GM19099 (cell line): Measurements from ENCODE around the gene IL1RL1.

Source experiments
- POLR2A ChIP-seq: IDR thresholded peaks from 3 replicates; pipeline ENCODE4 v1.6.1; 2011; ENCODE audit warnings: low read depth; ENCODE audit not compliant: insufficient read length; ENCODE audit errors: extremely low read depth

The IL1RL1 gene

DNA sequence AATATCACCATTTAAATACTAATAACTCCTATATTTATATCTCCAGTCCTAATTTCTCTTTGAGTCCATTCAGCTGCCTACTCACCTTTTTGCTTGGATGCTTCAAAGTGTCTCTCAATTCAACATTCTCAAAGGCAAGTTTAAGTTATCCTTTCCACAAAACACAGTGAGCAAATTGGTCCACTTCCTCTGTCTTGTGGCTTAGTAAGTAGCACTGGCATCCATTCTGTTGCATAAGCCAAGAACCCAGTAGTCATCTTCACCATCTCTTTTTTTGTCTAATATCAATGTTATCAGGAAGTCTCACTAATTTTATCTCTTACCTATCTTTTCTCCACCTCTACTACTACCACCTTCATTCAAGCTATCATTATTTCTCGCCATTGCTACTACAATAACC is 27.4 kb upstream of the IL1RL1 start:
- no peak for TF ChIP-seq POLR2A

DNA sequence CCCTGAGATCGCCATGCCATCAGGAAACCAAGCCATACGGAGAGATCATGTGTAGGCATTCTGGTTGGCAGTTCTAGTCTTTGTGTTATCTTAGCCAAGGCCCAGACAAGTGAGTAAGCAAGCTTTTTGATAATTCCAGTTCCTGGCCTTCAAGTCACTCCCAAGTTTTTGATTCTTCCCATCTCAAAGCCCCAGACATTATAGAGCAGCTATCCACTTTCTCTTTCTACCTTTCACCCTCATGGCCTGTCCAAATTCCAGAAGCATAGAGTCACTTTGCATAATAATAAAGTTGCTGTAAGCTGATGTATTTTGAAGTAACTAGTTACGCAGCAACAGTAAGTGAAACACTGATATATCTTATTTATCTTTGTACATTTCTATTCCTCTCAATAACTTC is 26.8 kb upstream of the IL1RL1 start:
- TF ChIP-seq POLR2A: no peak

DNA sequence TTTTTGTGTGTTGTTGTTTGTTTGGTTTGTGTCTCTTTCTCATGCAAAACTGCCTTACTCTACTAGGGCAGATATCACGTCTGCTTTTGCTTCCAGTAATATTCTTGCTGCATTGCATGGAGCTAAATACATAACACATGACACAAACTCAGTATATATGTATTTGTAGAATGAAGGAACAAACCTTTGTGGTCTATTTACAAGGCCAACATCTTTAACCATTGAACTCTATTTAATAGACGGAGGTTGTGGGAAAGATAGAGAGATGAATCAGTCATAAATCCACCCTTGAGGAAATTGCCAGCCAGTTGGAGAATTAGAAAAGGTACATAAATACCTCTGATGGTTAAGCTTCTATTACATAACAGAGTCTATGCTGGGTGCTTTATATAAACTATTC is 26.0 kb upstream of the IL1RL1 start:
- TF ChIP-seq POLR2A: no peak

DNA sequence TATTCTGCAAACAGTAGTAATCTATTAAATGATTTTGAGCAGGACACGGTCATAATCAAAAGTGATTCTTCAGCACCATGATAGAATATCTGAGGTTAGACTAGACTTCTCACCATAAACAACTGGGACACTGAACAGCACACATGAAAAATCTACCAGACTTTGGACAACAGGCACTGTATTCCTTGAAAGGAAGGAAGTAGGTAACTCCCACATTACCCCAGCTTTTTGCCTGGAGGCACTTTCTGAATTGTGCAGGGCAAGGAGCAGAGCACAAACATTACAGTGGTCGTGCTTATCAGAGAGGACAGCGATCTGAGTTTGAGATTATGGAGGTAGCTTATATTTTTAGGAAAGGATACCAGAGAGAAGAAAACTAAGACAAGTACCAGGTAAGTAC is 25.3 kb upstream of the IL1RL1 start:
- no peak for TF ChIP-seq POLR2A

DNA sequence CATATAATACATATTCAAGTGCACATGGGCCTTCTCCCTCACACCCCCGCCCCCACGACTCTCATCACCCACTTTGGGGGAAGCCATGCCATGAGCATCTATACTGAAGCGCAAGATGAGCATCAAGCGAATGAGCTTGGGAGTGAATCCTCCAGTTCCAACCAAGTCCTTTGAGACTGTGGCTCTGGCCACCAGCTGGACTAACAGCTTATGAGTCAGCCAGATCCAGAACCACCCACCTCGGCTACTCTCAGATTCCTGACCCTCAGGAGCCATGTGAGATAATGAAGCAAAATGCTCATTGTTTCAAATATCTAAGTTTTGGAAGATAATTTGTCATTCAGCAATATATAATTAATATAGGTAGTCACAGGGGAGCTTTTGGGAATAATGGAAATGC is 22.2 kb upstream of the IL1RL1 start:
- no peak for TF ChIP-seq POLR2A

DNA sequence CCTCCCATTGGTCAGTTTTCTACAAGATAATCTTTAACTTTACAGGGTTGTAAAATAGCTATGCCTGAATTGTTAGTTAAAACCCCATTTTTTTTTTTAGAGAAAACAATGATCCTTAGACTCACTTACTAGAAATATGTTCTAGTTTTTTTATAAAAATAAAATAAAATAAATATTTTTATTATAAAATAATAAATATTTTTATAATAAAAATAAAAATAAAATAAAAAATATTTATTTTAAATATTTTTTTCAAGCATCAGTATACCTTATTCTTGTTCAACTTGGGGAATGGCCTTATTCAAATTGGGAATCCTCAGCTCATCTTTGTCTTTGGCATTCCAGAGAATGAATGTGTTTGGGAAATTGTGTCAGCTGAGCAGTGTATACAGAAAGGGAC is 20.8 kb upstream of the IL1RL1 start:
- no peak for TF ChIP-seq POLR2A

DNA sequence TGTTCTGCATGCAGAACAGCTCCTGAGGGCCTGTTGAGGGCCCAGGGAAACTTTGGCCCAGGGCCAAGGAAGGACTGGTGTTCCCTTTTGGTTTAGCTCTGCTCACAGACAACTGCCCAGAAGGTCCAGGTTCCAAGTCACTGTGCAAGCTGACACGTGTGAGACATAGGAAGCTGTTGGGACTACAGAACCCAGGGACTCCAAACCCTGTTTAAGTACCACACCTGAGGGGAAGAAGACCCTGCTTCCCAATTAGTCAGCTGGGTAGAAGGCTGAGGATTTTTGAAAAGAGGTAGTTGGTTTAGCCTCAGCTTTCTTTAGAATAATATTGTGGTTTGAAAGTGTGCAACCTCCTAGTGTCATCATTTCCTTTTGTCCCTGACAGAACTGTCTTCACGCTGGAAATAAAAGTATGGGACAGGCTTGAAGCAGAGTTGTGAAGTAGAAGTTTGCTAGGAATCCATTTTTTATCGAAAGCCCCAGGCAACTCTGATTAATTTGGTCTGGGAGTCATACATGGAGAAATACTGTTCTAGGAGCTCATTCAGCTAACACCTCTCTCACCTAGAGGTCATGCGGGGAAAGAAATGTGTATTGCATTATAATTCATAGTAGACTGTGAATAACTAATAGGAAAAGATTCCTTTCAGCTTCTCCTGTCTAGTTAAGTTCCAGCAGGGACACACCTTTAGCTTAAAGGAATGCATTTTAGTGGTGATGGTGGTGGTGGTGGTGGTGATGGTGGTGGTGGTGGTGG is 19.9 kb upstream of the IL1RL1 start:
- no peak for TF ChIP-seq POLR2A

DNA sequence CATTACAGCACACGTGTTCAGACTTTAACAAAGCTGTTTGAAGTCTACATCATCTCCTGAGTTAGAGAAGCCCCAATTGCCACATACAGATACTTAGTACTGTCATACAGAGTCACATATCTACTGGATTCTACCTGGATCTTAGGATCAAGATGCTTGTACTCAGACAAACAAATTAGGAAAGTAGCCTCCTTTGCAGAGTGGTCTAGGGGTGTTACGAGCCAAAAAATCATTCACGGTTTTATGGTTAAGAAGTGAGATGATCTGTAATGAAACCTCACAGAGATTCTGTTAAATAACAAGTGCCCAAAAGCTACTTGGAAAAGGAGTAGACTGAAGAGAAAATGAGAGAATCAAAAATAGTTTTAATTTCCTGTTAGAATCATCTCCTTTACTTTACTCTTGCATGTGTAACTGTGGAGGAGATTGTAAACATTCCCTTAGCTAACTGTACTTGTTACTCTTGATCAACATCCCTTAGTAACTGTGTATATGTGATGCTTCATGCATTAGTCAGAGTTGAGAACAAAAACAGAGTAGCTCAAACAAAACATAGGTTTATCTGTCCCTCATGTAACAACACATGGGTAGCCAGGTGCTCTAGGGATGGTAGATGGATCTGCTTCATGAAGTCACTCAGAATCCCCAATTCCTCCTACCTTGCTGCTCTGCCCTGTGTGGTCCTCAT is 16.4 kb upstream of the IL1RL1 start:
- no peak for TF ChIP-seq POLR2A

DNA sequence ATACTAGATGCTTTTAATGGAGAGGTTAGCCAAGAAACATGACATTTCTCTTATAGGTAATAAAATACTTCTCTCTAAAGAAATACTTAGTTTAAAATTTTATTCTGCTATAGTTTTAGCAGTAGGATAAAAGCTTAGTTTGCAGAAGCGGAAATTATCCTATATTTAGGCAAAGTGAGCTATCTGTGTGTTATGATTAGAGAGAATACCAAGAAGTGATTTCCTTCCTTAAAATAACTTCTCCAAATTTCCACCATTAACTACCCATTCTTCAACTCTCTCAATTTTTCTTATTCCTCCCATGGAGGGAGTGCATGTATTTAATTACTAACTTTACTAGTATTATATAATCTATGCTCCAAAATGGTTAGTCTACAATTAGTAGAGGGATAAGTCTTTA is 15.8 kb upstream of the IL1RL1 start:
- TF ChIP-seq POLR2A: no peak

DNA sequence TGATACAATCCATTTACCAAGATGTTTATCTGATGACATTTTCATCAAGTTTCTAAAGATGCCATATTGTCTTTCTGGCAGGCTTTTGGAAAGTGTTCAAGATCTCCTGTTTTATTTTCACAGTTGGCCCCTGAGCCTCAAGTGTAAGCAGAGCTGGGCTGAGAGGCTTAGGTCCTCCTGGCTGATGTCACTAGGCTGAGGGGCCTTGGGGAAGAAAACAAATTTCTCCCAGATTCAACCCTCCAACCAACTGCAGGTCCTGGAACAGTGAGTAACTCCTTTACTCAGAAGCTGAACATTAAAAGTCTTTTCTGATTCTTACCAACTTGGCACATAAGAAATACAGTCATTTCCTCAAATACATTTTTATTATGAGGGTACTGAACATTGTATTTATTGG is 14.9 kb upstream of the IL1RL1 start:
- no peak for TF ChIP-seq POLR2A

DNA sequence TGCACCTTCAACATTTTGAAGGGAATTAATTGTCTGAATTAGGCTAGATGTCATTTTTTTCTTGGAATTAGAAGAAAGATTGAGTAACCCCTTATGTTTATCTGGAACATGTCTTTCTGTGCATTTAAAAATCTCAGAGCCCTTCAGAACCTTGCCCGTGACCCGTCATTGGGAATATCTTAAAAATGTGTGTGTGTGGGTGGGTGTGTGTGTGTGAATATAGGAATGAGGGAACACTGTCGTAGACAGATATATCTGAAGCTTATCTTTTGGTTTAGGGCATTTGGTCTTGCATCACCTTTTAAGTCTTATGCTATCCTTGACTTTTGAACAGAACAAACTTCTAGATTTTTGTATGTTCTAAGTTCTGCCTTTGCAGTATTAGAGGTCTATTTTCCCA is 13.5 kb upstream of the IL1RL1 start:
- no peak for TF ChIP-seq POLR2A

DNA sequence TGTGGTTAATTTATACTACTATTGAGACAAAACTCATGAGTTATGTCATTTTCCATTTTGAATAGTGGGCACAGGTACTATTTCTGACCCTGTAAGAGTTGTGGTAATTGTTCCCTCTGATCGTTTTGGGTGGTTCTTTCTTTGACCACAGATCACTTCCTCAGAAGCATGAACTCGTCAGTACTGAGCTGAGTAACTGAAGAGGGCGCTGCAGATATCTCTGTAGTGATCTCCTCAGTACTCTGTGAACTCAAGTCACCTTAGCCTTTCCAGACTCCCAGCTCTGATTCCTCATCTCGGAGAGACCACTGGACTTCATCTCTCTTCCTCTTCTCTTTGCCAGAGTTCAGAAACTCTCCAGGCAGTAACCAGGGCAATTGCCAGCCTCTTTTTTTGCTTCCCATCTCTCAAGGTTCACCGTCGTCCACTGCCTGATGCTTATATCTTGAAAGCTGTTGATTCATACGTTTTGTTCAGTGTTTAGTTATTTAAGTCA is 9.4 kb upstream of the IL1RL1 start:
- TF ChIP-seq POLR2A: no peak

DNA sequence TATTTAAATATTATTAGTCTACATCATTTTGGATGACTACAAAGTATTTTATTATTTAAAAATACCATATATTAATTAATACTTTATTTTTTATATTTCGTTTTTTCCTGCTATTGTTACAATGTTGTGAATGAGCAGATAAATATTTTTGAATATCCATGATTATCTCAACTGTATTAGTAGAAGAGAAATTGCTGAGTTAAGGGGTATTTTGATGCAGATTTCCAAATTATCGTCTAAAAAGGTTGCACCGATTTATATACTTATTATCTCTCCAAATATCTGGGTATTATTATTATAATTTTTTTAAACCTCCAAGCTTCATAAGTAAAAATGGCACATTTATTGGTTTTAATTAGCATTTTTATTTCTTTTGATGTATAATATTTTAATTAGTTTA is 8.9 kb upstream of the IL1RL1 start:
- TF ChIP-seq POLR2A: no peak

DNA sequence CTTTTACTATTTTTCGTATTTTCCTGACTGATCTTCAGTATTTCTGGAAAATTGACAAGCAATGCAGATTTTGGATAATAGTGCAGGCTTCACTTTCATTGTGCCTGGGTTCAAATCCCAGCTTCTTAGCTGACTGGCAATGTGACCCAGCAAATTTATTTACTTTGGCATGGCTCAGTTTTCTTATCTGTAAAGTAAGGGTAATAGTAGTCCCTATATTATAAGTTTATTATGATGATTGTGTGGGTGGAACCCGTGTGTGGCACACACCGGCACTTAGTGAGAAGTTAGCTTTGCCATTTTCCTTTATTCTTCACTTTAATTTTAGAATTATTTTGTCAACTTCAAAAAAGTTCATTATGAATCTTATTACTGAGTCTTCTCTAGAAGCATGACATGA is 7.8 kb upstream of the IL1RL1 start:
- TF ChIP-seq POLR2A: no peak

DNA sequence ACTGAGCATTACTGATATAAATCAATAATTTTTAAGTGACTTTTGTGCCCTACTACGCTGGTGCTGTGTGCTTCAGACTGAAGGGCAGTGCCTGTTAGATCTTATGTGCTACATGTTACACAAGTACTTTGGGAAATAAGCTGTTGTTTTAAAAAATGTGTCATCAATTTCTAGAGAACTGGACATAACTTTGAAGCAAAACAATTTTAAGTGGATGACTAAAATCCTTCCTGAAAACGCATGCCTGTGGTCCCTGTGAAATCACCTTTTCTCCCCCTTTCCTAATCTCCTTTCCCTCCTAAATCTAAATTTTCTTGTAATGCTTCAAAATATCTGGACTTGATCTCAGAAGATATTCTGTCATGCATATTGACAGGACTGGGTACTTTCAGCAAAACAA is 7.1 kb upstream of the IL1RL1 start:
- TF ChIP-seq POLR2A: no peak

DNA sequence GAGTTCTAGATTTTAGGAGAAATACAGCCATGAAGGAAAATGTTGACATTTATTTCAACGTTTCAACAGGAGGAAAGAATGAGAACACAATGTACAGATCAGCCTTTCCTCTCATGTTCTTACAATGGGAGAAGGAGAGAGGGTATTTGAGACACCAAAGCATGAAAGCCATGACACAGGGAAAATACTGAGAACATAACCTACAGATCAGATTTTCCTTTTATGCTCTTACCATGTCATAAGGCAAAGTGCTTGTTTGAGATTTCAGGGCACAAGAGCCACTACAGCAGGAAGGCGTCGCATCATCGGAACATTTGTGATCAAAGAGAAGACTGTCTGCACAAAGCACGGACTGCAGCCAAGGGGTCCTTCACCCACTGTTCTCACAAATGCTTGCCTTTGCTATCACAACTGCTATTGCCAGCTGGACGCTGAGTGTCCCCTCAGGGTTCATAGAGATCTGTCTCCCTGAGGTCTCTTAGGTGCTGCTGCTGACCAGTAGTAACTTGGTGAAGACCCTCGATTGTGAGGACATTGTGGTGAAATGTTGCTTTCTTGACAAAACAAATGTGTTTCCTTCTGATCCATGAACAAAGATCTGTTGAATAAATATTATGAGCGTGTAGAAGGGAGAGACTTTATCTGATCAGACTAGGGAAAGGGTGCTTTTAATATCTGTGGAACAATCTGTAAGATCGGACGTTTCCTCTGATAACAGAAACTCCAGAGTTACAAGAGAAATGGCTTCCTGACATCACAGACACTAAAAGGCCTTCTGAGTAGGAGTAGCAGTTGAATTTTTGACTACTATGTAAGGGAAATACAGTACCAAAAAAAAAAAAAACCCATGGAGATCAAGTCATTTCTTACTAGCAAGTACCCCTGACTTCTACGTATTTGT is 6.4 kb upstream of the IL1RL1 start:
- TF ChIP-seq POLR2A: no peak

DNA sequence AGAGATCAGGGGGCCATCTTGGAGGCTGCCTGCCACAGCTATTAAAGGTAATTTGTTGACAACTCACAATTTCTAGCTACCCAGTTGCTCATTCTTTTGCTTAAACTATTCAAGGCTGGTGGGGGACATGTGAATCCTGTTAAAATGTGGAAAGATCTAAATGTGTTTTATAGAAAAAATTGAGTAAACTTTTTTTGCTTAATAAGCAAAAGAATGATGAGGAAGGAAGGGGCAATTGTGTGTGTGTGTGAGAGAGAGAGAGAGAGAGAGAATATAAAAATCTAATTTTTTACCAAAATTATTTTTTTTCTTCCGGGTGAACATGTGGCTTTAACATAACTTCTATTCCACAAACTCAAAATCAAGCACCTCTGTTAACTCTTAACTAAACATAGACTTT is 5.2 kb upstream of the IL1RL1 start:
- no peak for TF ChIP-seq POLR2A
